HEK293T (cell line): ENCODE measurements around the gene NOD1.

Experiments
- BHLHE40 ChIP-seq: fragments of 450-650 bp; IDR thresholded peaks from 2 replicates; pipeline ENCODE4 v1.6.1; 2016; ENCODE audit warnings: mild to moderate bottlenecking, moderate library complexity, borderline replicate concordance
- ELF4 ChIP-seq: fragments of 450-650 bp; IDR thresholded peaks from 2 replicates; pipeline ENCODE4 v1.6.1; 2017; ENCODE audit warnings: antibody characterized with exemption
- FOXA1 ChIP-seq: fragments of 450-650 bp; IDR thresholded peaks from 2 replicates; pipeline ENCODE4 v1.6.1; 2016; ENCODE audit warnings: mild to moderate bottlenecking
- FOXM1 ChIP-seq: fragments of 450-650 bp; IDR thresholded peaks from 2 replicates; pipeline ENCODE4 v1.6.1; 2017; ENCODE audit warnings: mild to moderate bottlenecking, borderline replicate concordance
- HDGF ChIP-seq: fragments of 450-650 bp; IDR thresholded peaks from 2 replicates; pipeline ENCODE4 v1.6.1; 2017; ENCODE audit warnings: antibody characterized with exemption, borderline replicate concordance
- NFRKB ChIP-seq: fragments of 450-650 bp; IDR thresholded peaks from 2 replicates; pipeline ENCODE4 v1.6.1; 2016; ENCODE audit warnings: mild to moderate bottlenecking, moderate library complexity
- SP1 ChIP-seq: fragments of 450-650 bp; IDR thresholded peaks from 2 replicates; pipeline ENCODE4 v1.6.1; 2017
- SUZ12 ChIP-seq: fragments of 450-650 bp; IDR thresholded peaks from 2 replicates; pipeline ENCODE4 v1.6.1; 2016; ENCODE audit warnings: mild to moderate bottlenecking
- TARDBP ChIP-seq: fragments of 450-650 bp; IDR thresholded peaks from 2 replicates; pipeline ENCODE4 v1.6.1; 2016
- ZNF384 ChIP-seq: fragments of 450-650 bp; IDR thresholded peaks from 2 replicates; pipeline ENCODE4 v1.6.1; 2016

DNA sequence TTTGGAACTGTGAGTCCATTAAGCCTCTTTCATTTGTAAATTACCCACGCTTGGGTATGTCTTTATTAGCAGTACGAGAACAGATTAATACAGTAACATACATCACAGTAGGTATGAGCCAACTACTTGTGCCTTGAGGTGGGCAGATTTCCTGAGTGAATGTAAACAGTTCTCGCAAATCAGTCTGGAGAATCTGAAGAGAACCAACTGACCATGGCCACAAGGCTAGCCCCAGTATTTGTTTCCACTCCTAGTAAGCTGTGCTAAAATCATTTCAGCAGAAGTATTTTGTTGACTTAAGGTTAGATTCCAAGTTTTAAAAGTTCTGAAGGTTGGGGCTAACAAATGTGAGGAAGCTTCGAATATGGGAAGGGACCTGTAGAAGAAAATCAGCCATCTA lies 82.9 kb downstream of the NOD1 start:
- TF ChIP-seq TARDBP (no peak), HDGF (no peak), FOXM1 (no peak), ZNF384 (no peak), SP1 (no peak), BHLHE40 (no peak), SUZ12 (no peak), NFRKB (no peak), FOXA1 (no peak), ELF4 (no peak)
